Epithelial cell of proximal tubule (primary cell): Measurements from ENCODE around the gene SYNM. TPM values are rescaled to one million over a fixed set of nuclear protein-coding genes. Genes with fewer than 3 reads are reported as not detected.

Source experiments
- DNase-seq: peaks from one replicate; pipeline ENCODE4 v3.0.0-alpha.2; 2011; ENCODE audit warnings: low read depth
- H3K4me3 ChIP-seq: 2 replicates; pipeline ENCODE4 v1.5.1; 2011; ENCODE audit warnings: low read depth, mild to moderate bottlenecking, low read length
- total RNA-seq: library from RNA; depleted of rRNA; stranded (reverse); fragments of >200 nt; gene quantifications from 2 replicates; pipeline ENCODE4 v1.2.3, GENCODE V29; 2015
- TF ChIP-seq, protein P1 (sequence below): conservative IDR thresholded peaks from 2 replicates; pipeline ENCODE4 v1.5.1; 2012; ENCODE audit warnings: low read depth, mild to moderate bottlenecking, low read length

The SYNM gene
- total RNA-seq, 1 donor from 2014 or later: 2.1 TPM

GRCh38 chr15:99125061-99125891 is 20.4 kb downstream of the SYNM start:
- TF ChIP-seq, protein P1, sequence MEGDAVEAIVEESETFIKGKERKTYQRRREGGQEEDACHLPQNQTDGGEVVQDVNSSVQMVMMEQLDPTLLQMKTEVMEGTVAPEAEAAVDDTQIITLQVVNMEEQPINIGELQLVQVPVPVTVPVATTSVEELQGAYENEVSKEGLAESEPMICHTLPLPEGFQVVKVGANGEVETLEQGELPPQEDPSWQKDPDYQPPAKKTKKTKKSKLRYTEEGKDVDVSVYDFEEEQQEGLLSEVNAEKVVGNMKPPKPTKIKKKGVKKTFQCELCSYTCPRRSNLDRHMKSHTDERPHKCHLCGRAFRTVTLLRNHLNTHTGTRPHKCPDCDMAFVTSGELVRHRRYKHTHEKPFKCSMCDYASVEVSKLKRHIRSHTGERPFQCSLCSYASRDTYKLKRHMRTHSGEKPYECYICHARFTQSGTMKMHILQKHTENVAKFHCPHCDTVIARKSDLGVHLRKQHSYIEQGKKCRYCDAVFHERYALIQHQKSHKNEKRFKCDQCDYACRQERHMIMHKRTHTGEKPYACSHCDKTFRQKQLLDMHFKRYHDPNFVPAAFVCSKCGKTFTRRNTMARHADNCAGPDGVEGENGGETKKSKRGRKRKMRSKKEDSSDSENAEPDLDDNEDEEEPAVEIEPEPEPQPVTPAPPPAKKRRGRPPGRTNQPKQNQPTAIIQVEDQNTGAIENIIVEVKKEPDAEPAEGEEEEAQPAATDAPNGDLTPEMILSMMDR: no peak
- no peak overlapping the region for H3K4me3 ChIP-seq
- DNase-seq: no peak

DNA sequence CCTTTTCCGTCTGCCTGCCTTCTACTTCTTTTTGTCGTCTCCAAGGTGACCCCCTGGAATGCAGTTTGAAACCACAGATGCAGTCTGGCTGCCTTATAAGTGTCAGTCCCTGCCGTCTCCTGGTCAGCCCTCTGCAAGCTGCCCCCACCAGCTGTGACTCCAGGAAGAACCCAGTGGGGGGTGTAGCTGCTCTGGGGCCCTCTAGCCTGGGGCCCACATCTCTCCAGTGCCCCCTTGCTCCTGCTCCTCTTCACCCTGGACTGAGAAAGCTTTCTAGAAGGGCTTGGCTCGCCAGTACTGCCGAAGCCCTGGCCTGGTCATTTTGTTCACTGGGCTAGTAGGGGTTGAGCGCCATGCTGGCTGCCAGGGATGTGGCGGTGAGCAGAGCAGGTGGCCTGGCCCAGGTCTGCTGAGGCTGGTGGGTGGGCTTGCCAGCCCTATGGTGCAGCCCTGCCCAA is 21.3 kb downstream of the SYNM start:
- no peak overlapping the region for H3K4me3 ChIP-seq
- DNase-seq: no peak
- TF ChIP-seq, protein P1: no peak

GRCh38 chr15:99126930-99127329 is 22.1 kb downstream of the SYNM start:
- TF ChIP-seq, protein P1: no peak
- no peak for DNase-seq
- no peak overlapping the region for H3K4me3 ChIP-seq

DNA sequence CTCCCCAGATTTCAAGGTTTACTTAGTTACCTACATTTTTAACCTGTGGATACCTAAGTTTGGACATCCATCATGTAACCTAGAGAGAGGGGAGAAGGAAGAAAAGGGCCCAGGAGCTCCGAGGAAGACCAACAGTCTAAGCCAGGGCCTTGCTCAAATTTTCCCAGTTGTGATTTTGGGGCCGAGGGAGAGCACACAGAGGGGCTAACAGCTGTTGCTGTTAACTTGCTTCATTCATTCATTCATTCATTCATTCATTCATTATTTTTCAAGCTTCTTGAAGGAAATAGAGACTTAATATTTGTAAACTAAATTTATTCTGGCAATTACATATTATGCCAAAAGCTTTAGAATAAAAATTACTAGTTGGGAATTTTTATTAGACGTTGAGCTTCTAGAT is 22.9 kb downstream of the SYNM start:
- TF ChIP-seq, protein P1: no peak
- DNase-seq: no peak
- no peak overlapping the region for H3K4me3 ChIP-seq

DNA sequence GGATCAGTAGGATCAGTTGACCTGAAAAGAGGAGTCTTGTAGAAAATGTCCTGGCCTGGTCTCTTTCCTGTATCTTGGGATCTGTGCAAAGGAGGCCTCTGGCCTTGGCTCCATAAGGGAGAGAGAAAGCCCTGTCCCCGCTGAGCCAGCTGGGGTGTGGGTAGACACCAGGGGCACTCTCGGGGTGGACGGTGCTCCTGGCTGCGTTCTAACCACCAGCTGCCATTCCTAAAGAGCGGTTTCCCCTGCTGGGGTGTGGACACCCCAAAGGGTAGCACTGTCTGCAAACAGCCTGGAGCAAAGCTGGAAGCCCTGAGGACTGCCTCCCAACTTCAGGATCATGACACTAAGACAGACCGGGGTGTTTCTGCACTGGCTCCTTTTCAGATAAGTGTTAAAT is 23.5 kb downstream of the SYNM start:
- H3K4me3 ChIP-seq: no peak overlapping the region
- DNase-seq: no peak
- TF ChIP-seq, protein P1: no peak

GRCh38 chr15:99129644-99130043 is 24.8 kb downstream of the SYNM start:
- TF ChIP-seq, protein P1: no peak
- DNase-seq: no peak
- no peak overlapping the region for H3K4me3 ChIP-seq

DNA sequence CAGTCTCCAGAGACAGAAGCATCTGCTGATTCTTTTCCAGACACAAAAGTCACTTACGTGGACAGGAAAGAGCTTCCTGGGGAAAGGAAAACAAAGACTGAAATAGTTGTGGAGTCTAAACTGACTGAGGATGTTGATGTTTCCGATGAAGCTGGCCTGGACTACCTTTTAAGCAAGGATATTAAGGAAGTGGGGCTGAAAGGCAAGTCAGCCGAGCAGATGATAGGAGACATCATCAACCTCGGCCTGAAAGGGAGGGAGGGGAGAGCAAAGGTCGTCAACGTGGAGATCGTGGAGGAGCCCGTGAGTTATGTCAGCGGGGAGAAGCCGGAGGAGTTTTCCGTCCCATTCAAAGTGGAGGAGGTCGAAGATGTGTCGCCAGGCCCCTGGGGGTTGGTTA is 25.4 kb downstream of the SYNM start:
- H3K4me3 ChIP-seq: no peak overlapping the region
- DNase-seq: no peak
- TF ChIP-seq, protein P1: no peak
